Fibroblast of villous mesenchyme (primary cell): Measurements from ENCODE around the gene OSBPL10. TPM values are rescaled to one million over a fixed set of nuclear protein-coding genes. Genes with fewer than 3 reads are reported as not detected.

Source experiments
- DNase-seq: peaks from one replicate; pipeline ENCODE4 v3.0.0-alpha.2; 2010; ENCODE audit warnings: low read depth
- H3K4me3 ChIP-seq: 2 replicates; pipeline ENCODE4 v1.5.1; 2011; ENCODE audit warnings: low read depth, mild to moderate bottlenecking, low read length
- CTCF ChIP-seq: IDR thresholded peaks from 2 replicates; pipeline ENCODE4 v1.5.1; 2012; ENCODE audit warnings: low read depth, mild to moderate bottlenecking, low read length; ENCODE audit not compliant: insufficient read depth
- total RNA-seq: library from RNA; depleted of rRNA; stranded (reverse); fragments of >200 nt; gene quantifications from 2 replicates; pipeline ENCODE4 v1.2.3, GENCODE V29; 2012

The OSBPL10 gene
- total RNA-seq, 1 donor, result 7.3 TPM

- no peak for DNase-seq
- no peak overlapping the region for H3K4me3 ChIP-seq
- TF ChIP-seq CTCF, result no peak
Measured at GRCh38 chr3:31808143-31808720, 172.8 kb downstream of the OSBPL10 start.

- no peak for TF ChIP-seq CTCF
Measured at GRCh38 chr3:31804251-31805051, 176.6 kb downstream of the OSBPL10 start.

GRCh38 chr3:31802981-31803740 is 177.9 kb downstream of the OSBPL10 start:
- DNase-seq, result peak; percentile 38
- TF ChIP-seq CTCF, result no peak
- no peak overlapping the region for H3K4me3 ChIP-seq

More at GRCh38 chr3:31804251-31805051, 176.6 kb downstream of the OSBPL10 start:
- H3K4me3 ChIP-seq, result no peak overlapping the region
- DNase-seq, result peak; percentile 19

- no peak overlapping the region for H3K4me3 ChIP-seq
- DNase-seq, result no peak
- no peak for TF ChIP-seq CTCF
Measured at GRCh38 chr3:31800436-31800835, 180.6 kb downstream of the OSBPL10 start.

- H3K4me3 ChIP-seq, result no peak overlapping the region
- TF ChIP-seq CTCF, result no peak
- DNase-seq, result no peak
Measured at GRCh38 chr3:31798840-31799239, 182.2 kb downstream of the OSBPL10 start.

- DNase-seq, result no peak
- H3K4me3 ChIP-seq, result no peak overlapping the region
- TF ChIP-seq CTCF, result no peak
Measured at GRCh38 chr3:31793821-31794220, 187.2 kb downstream of the OSBPL10 start.
